Vagina (tissue), 2 donors: ENCODE results near the gene LCT.

Experiments used
- CTCF ChIP-seq, 3 experiments: fragments of 450-650 bp in 2 of 3; fragments of 200-600 bp in 1 of 3; sonication (generic) in 1 of 3; IDR thresholded peaks; one replicate each; pipeline ENCODE4 v1.5.1; 2017 to 2019; ENCODE audit warnings: antibody characterized with exemption in 3 of 3, mild to moderate bottlenecking in 2 of 3, moderate library complexity in 2 of 3
- POLR2A ChIP-seq, 2 donors: fragments of 450-650 bp; IDR thresholded peaks; one replicate each; pipeline ENCODE4 v1.6.1; 2017; ENCODE audit warnings: antibody characterized with exemption in 2 of 2, mild to moderate bottlenecking in 2 of 2, moderate library complexity in 2 of 2
- POLR2AphosphoS5 ChIP-seq, 2 donors: sonication (generic); formaldehyde crosslinking; IDR thresholded peaks; one replicate each; pipeline ENCODE4 v1.9.0; 2017; ENCODE audit warnings: antibody characterized with exemption in 2 of 2, mild to moderate bottlenecking in 2 of 2, low read depth in 1 of 2; ENCODE audit not compliant: insufficient read depth in 1 of 2

GRCh38 chr2:135773319-135773718, 63.7 kb downstream of the LCT start:
- TF ChIP-seq CTCF (IDR thresholded peaks at IDR 0.05), result no peak
- no peak for TF ChIP-seq POLR2AphosphoS5 (IDR thresholded peaks at IDR 0.05; ENCODE audit: insufficient read depth in 1 of 2, low read depth in 1 of 2)
- TF ChIP-seq POLR2A (IDR thresholded peaks at IDR 0.05), result no peak
